Natural killer cell (primary cell): ENCODE results near the gene SSH2. TPM values are rescaled to one million over a fixed set of nuclear protein-coding genes. Genes with fewer than 3 reads are reported as not detected.
A peak's percentile ranks its signal among the peaks of the same experiment; 100 is the strongest.

Experiments used
- ATAC-seq, 3 donors: fragments of 150-1000 bp in 2 of 3; fragments of 200-7000 bp in 1 of 3; cut with Tn5 transposase; 1 replicate in 1 of 3; 2 replicates in 2 of 3; pipeline ENCODE4 v1.10.0; 2021; ENCODE audit warnings: mild to moderate bottlenecking in 2 of 3, moderate library complexity in 2 of 3
- DNase-seq, 2 donors: peaks; one replicate each; pipeline versions ENCODE4 v3.0.0 to v3.0.0-alpha.2; 2013 to 2021; ENCODE audit warnings: mixed read lengths in 1 of 2
- H3K27ac ChIP-seq: one replicate; pipeline ENCODE4 v1.5.1; 2013; ENCODE audit warnings: mild to moderate bottlenecking, low read length
- H3K27me3 ChIP-seq: one replicate; pipeline ENCODE4 v1.6.1; 2013; ENCODE audit warnings: low read length; ENCODE audit not compliant: control insufficient read depth, insufficient read depth
- H3K36me3 ChIP-seq: one replicate; pipeline ENCODE4 v1.6.1; 2013; ENCODE audit warnings: low read length; ENCODE audit not compliant: control insufficient read depth, insufficient read depth
- H3K4me1 ChIP-seq: one replicate; pipeline ENCODE4 v1.6.1; 2013; ENCODE audit warnings: low read length; ENCODE audit not compliant: control insufficient read depth, insufficient read depth
- H3K4me3 ChIP-seq: one replicate; pipeline ENCODE4 v1.5.1; 2013; ENCODE audit warnings: low read length
- H3K9me3 ChIP-seq: one replicate; pipeline ENCODE4 v1.6.1; 2013; ENCODE audit warnings: low read length; ENCODE audit not compliant: control insufficient read depth, insufficient read depth
- H3K27ac Mint-ChIP-seq, 2 donors: one replicate each; pipeline ENCODE4 v1.8.0; 2022; ENCODE audit warnings: mild to moderate bottlenecking in 2 of 2, mixed read lengths in 2 of 2, moderate library complexity in 1 of 2
- H3K27me3 Mint-ChIP-seq, 2 donors: one replicate each; pipeline ENCODE4 v1.8.0; 2022; ENCODE audit warnings: low read depth in 2 of 2, mixed read lengths in 2 of 2
- H3K36me3 Mint-ChIP-seq: one replicate; pipeline ENCODE4 v1.8.0; 2022; ENCODE audit warnings: mixed read lengths
- H3K4me1 Mint-ChIP-seq, 2 donors: one replicate each; pipeline ENCODE4 v1.8.0; 2022; ENCODE audit warnings: mixed read lengths in 2 of 2
- H3K4me3 Mint-ChIP-seq: one replicate; pipeline ENCODE4 v1.8.0; 2022; ENCODE audit warnings: mild to moderate bottlenecking, moderate library complexity, mixed read lengths
- H3K9me3 Mint-ChIP-seq, 2 donors: one replicate each; pipeline ENCODE4 v1.8.0; 2022; ENCODE audit warnings: mixed read lengths in 2 of 2
- WGBS: methylation state at CpG from one replicate; pipeline ENCODE4 v1.1.7; 2013; ENCODE audit warnings: missing lambda C conversion rate; ENCODE audit not compliant: insufficient coverage; 5-methylcytosine and 5-hydroxymethylcytosine counted together
- intact Hi-C: fragments of 100-400 bp; cut with micrococcal nuclease; formaldehyde crosslinking; loops from one replicate; pipeline ENCODE4 v1.14.2; 2022
- total RNA-seq, 4 donors: library from RNA; stranded (reverse); fragments of 120-200 nt in 1 of 4; gene quantifications; one replicate each; pipeline versions ENCODE4 v1.2.3 to v1.2.4, GENCODE V29; 2013 to 2022
- TF ChIP-seq, protein P1 (sequence below): fragments of 200-600 bp; IDR thresholded peaks from one replicate; pipeline ENCODE4 v1.8.0; 2022; ENCODE audit warnings: antibody characterized with exemption

Gene SSH2
- total RNA-seq, 3 donors from 2014 or later (not counting 1 experiment from before 2014, with no cell fraction given) = 124 to 166 (median 144) TPM

DNA sequence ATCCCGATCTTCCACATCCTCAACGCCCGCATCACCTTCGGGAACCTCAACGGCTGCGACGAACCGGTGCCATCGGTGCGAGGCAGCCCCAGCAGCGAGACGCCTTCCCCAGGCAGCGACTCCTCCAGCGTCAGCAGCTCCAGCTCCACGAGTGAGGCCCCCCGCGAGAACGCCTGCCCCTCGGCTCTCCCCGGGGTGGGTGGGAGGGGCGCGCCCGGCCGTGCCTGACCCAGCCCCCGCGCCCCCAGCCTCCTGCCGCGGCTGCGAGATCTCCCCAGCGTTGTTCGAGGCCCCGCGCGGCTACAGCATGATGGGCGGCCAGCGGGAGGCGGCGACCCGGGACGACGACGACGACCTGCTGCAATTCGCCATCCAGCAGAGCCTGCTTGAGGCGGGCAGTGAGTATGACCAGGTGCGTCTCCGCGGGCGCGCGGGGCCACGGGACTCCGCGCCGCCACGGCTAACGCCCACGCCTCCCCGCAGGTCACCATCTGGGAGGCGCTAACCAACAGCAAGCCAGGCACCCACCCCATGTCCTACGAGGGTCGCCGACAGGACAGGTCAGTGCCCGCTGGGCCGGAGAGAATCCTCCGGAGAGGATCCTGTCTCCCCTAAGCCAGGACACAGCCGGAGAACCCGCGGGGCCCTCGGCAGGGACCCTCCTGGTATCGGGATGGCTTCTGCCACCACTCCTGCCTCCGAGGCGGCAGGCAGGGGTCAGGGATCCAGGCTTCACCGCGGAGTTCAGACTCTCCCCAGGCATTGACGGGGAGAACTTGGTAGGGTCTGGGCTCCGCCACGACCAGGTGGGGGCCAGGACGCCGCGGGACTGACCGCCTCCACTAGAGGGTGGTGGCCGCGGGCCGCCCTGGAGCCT lies 317.4 kb downstream of the SSH2 start:
- WGBS = 56% methylated on average over 84 of the region's 85 CpGs
- no peaks in the 10 kb centered on the region for H3K36me3 Mint-ChIP-seq
- peak overlapping the region; percentile 58 for H3K4me3 Mint-ChIP-seq
- TF ChIP-seq, protein P1, sequence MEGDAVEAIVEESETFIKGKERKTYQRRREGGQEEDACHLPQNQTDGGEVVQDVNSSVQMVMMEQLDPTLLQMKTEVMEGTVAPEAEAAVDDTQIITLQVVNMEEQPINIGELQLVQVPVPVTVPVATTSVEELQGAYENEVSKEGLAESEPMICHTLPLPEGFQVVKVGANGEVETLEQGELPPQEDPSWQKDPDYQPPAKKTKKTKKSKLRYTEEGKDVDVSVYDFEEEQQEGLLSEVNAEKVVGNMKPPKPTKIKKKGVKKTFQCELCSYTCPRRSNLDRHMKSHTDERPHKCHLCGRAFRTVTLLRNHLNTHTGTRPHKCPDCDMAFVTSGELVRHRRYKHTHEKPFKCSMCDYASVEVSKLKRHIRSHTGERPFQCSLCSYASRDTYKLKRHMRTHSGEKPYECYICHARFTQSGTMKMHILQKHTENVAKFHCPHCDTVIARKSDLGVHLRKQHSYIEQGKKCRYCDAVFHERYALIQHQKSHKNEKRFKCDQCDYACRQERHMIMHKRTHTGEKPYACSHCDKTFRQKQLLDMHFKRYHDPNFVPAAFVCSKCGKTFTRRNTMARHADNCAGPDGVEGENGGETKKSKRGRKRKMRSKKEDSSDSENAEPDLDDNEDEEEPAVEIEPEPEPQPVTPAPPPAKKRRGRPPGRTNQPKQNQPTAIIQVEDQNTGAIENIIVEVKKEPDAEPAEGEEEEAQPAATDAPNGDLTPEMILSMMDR = no peak
- Histone ChIP-seq H3K4me3 (no peak overlapping the region), H3K36me3 (no peaks in the 10 kb centered on the region), H3K27ac (no peak overlapping the region), H3K27me3 (no peaks in the 10 kb centered on the region), H3K9me3 (no peaks in the 10 kb centered on the region), H3K4me1 (peaks cover 62% of the 10 kb centered on the region)
- H3K27ac Mint-ChIP-seq = no peak overlapping the region
- intact Hi-C loops = loop anchor here (10.0 kb wide), 1 partner anchor 48 kb away; the partner anchor contains the start of genes ABHD15 and TP53I13
- H3K4me1 Mint-ChIP-seq = peaks cover 13 to 54% of the 10 kb centered on the region in 2 donors
- peak in 1 of 2 donors; percentile 18 for DNase-seq
- H3K9me3 Mint-ChIP-seq = no peaks in the 10 kb centered on the region
- no peaks in the 10 kb centered on the region for H3K27me3 Mint-ChIP-seq
- no peak for ATAC-seq

DNA sequence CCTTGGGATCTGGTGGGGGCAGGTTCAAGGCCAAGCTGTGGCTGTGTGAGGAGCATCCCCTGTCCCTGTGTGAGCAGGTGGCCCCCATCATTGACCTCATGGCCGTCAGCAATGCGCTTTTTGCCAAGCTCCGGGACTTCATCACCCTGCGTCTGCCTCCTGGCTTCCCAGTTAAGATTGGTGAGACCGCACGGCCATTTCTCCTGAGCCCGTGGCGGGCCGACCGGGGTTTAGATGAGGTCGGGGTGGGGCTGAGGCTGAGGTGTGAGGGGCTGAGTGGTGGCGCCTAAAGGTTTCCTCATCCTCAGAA lies 318.0 kb downstream of the SSH2 start:
- peak in 1 of 2 donors; percentile 17 for DNase-seq
- H3K4me3 ChIP-seq = no peak overlapping the region
- no peaks in the 10 kb centered on the region for H3K27me3 ChIP-seq
- peaks cover 57% of the 10 kb centered on the region for H3K4me1 ChIP-seq
- Mint-ChIP-seq H3K4me1 (peaks cover 13 to 48% of the 10 kb centered on the region in 2 donors), H3K4me3 (no peak overlapping the region), H3K9me3 (no peaks in the 10 kb centered on the region), H3K36me3 (no peaks in the 10 kb centered on the region), H3K27ac (no peak overlapping the region), H3K27me3 (no peaks in the 10 kb centered on the region)
- TF ChIP-seq, protein P1 = no peak
- intact Hi-C loops = loop anchor here (10.0 kb wide), 1 partner anchor 47 kb away; the partner anchor contains the start of genes ABHD15 and TP53I13
- H3K27ac ChIP-seq = no peak overlapping the region
- no peaks in the 10 kb centered on the region for H3K9me3 ChIP-seq
- no peak for ATAC-seq
- WGBS = 94% methylated on average over 12 of the region's 12 CpGs
- no peaks in the 10 kb centered on the region for H3K36me3 ChIP-seq

DNA sequence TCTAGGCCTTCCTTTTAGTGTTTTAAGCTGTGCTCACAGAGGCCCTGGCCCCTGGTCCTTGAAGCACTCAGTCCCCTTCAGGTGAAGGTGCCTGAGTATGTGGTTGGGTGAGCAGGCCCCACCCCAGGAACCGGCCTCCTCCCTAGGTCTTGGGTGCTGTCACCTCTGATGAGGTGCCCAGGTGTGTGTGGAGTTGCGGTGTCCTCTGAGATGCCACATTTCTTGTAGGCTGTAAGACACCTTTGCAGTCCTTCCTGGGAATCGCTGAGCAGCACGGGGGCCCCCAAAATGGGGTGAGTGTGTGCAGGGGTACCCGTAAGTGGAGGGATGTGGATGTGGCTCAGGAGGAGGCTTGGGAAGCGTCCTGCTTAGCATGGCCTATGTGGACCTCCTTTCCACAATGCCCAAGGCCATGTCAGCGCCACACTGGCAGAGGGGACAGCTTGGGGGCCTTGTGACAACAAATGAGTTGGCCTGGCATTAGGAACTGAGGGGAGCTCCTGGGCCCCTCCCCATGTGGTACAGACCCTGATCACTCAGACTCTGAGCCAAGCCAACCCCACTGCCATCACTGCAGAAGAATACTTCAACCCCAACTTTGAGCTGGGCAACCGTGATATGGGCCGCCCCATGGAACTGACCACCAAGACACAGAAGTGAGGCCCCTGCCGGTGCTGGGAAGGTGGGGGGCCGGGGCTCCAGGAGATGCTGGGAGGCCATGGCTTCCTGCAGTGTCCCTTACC lies 318.5 kb downstream of the SSH2 start:
- Histone ChIP-seq H3K27me3 (no peaks in the 10 kb centered on the region), H3K4me1 (peaks cover 51% of the 10 kb centered on the region), H3K4me3 (no peak overlapping the region), H3K27ac (no peak overlapping the region), H3K9me3 (no peaks in the 10 kb centered on the region), H3K36me3 (no peaks in the 10 kb centered on the region)
- no peak for ATAC-seq
- 97% methylated on average over 11 of the region's 11 CpGs for WGBS
- intact Hi-C loops = loop anchor here (10.0 kb wide), 1 partner anchor 47 kb away; the partner anchor contains the start of genes ABHD15 and TP53I13
- Mint-ChIP-seq H3K4me1 (peaks cover 13 to 43% of the 10 kb centered on the region in 2 donors), H3K27ac (no peak overlapping the region), H3K9me3 (no peaks in the 10 kb centered on the region), H3K4me3 (no peak overlapping the region), H3K36me3 (no peaks in the 10 kb centered on the region), H3K27me3 (no peaks in the 10 kb centered on the region)
- DNase-seq = peak in 1 of 2 donors; percentile 11
- TF ChIP-seq, protein P1 = no peak
